GM21786 (cell line): ENCODE results near the gene DNM2.

Experiments used
- ATAC-seq: cut with Tn5 transposase; IDR thresholded peaks from one replicate; pipeline ENCODE4 v1.9.1; 2021; ENCODE audit not compliant: unreplicated experiment

DNM2 gene

DNA sequence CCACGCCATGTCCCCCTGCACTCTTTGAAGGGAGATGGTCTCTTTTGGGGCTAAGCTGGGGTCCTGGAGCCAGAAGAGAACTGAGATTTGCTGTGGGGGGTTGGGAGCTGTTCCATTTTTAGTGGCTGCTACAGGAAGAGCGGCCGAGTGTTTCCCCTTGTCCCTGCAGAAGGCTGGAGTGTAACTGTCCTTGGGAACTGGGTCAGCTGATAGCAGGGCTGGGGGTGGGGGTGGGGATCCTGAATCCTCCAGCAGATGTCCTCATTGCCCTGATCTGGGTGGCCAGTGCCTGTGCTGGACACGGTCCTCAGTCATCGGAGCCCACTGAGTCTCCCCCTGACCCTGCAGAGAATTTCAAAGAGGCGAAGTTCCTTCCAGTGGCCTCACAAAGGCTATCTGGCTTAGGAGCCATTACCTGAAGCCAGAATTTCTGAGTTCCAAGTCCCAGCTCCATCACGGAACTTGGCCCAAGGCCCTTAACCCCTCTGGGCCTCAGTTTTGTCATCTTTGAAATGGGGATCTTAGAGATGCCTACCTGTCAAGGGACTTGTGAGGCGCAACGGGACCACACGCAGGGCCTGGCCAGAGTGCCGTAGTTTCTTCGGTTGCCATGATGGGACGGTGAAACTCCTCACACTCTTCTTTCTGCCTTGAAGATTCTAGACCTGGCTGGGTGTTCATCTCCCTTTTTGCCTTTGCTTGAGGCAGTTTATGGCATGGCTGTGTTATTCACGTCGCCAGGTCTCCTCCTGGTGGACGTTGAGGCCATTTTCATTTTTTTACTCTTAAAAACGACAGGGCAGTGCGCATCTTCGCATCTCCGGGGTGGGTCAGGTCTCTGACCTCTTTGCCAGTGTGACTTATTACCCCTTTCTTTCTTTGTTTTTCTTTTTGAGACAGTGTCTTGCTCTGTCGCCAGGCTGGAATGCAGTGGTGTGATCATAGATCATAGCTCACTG is 51.9 kb downstream of the DNM2 start:
- ATAC-seq = no peak

DNA sequence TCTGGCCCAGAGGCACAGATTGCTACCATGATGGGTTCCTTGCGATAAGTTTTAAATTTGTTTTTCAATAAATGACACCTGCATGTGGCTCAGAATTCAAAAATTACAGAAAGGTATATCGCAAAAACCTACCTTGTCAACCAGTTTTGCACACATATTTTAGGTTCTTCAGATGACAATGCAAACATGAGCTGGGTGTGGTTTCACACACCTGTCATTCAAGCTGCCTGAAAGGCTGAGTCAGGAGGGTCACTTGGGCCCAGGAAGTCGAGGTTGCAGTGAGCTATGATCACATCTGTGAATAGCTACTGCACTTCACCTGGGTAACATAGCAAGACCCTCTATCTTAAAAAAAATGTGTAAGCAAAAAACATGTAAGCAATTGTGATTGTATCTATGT is 56.1 kb downstream of the DNM2 start:
- no peak for ATAC-seq

DNA sequence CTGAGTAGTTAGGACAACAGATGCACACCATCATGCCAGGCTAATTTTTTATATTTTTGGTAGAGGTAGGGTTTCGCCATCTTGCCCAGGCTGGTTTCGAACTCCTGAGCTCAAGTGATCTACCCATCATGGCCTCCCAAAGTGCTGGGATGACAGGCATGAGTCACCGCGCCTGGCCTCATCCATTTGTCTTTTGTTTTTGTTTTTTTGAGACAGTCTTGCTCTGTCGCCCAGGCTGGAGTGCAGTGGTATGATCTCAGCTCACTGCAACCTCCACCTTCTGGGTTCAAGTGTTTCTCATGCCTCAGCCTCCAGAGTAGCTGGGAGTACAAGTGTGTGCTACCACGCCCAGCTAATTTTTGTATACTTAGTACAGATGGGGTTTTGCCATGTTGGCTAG is 57.0 kb downstream of the DNM2 start:
- no peak for ATAC-seq

DNA sequence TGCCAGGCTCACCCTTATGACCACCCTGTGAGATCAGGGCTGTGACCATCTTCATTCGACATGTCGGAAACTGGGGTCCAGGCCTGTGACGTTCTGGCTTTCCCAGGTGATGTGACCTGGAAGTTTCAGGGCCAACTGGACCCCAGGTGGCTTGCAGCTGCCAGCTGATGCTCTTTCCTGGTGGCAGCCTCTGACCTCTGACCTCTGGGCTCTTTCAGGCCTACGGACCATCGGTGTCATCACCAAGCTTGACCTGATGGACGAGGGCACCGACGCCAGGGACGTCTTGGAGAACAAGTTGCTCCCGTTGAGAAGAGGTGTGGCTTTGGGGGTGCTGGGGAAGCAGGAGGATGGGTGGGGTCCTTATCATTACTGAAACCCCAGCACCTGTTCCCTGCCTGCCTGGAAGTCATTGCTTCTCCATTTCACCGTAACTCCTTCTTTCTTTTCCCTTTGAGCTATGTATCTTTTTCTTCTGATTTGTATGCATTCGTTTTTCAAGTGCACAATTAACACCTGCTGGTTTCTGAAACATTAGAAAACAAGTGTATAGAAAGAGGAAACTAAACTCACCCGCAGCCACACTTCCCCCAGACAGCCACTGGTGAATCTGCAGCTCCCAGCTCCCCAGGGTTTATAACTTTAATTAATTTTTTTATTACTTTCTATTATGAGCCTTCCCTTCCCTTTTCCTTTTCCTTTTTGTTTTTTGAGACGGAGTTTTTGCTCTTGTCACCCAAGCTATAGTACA is 59.2 kb downstream of the DNM2 start:
- ATAC-seq = no peak

DNA sequence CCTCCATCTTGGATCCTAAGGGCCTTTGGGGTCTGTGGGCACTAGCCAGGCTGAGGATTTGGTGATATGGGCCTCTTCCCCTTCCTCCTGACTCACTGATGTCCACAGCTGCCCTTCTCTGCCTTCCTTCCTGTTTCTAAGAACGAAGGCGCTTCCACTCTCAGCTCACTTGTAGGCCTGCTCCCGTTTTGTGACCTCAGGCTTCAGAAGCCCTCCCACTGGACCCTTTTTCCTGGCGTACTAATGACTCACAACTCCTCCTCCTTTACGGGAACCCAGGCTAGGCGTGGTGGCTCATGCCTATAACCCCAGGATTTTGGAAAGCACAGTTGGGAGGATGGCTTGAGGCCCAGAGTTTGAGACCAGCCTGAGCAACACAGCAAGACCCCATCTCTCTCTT is 62.5 kb downstream of the DNM2 start:
- ATAC-seq = no peak

DNA sequence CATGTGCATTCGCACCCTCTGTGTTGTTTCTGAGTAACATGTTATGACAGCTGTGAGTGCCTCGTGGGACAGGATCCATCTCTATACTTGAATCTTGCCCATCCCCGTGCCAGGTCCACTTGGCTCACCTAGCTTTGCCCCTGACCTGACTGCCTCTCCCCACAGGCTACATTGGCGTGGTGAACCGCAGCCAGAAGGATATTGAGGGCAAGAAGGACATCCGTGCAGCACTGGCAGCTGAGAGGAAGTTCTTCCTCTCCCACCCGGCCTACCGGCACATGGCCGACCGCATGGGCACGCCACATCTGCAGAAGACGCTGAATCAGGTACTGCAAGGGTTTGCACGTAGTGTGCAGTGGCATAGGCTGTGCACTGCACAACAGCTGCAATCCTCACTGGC is 64.9 kb downstream of the DNM2 start:
- ATAC-seq = no peak

DNA sequence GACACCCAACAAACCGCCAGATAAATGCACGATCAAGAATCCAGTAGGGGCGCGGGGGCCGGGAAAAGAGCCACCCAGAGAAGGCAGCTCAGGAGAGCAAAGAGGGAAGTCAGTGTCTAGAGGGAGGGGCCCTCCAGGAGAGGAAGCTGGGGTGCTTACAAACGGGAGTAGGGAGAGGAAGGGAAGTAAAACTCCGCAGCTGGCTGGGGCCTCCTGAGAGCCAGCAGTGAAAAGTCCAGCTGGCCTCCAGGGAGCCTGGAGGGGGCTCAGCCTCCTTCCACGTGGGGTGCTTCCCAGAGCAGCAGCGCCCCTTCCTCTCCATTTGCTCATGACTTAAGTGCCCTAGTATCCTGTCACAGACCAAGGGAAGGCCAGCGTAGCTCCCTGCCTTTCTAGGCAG is 66.4 kb downstream of the DNM2 start:
- no peak for ATAC-seq

DNA sequence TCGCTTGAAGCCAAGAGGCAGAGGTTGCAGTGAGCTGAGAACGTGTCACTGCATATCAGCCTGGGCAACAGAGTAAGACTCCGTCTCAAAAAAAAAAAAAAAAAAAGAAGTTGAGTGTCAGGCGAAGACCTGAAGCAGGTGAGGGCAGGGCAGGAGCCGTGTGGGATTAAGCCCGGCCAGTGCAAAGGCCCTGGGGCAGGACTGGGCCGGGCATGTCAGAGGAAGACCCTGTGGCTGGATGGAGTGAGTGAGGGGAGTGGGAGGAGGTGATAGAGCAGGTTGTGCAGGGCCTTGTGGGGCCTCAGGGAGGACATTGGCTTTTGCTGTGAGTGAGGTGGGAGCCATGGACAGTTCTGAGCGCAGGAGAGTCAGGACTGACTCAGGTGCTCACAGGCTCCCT is 70.3 kb downstream of the DNM2 start:
- ATAC-seq = no peak

DNA sequence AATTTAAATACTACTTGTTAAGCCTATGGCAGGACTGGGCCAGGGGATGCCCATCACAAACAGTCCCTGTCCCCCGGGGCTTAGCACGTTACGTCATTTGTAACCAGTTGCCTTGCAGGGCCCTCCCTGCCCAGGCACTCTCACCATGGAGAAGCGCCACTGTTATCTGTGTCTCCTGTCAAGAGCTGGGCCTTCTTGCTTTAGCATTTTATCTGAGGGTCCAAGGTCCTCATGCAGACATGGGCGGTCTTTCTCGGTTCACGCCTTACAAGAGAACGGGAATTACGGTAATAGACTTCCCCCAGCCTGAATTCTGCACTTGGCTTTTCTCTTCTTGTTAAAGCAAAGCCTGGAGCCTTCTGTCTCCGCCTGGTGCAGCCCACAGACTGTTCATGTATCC is 72.0 kb downstream of the DNM2 start:
- no peak for ATAC-seq

DNA sequence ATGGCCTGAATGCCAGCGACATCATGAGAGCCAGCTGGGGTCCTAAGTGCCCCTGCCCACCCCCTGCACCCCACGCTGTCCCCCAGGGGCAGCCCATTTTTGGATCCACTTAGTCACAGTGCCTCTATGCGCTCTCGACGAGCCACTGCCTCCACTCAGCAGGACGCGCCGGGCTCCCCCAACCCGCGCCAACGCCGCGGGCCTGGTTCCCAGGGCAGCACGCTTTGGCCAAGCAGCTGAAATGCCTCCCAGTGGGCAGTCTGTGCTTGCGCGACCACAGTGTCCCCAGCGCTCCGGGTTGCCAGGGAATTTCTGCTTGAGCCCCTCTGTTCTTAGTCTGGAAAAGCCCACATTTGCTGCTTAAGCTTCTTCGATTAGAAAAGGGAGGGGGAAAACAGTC is 78.8 kb downstream of the DNM2 start:
- no peak for ATAC-seq

DNA sequence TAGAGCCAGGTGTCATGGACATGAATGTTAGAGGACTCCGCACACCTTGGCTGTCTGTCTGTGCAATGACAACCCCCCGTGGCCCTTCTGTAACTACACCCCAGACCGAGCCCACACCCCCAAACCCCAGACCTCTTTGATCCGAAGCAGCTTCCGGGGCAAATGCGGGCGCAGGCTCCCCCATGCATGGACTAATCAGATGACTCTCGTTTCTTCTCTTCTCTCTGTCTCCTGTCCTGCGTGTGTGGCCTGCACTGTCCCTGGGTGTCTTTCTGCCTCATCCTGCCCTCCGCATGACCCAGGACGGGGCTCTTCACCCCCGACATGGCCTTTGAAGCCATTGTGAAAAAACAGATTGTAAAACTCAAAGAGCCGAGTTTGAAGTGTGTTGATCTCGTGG is 79.2 kb downstream of the DNM2 start:
- no peak for ATAC-seq

DNA sequence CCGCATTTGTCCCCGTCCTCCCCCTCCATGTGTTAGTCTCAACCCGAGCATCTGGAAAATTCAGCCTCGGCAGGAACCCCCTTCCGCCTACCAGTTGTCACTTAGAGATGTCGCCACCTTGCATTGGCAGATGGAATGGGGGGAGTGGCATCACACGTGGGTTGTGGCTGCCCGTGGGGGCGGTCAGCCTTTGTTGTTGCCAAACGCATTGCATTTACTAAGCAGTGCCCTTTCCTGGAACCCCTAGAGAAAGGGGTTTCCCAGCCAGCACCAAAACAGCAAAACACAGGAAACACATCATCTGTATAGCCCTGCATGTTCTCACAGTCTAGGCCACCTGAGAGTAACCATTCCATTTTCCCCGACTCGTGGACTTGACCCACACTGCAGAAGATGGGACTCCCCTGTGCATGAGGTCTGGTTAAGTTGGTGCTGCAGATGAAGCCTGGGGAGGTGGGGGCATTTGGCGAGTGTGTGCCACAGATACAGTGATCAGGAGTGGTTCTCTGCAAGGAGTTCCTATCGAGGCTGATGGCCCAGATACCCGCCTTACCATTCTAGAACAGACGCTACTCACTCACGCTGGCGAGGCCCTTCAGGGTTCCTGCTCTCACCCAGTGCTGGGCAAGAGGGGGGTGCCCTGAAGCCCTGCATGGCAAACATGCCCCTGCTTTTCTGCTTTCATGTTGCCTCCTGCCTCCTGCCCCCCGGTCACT is 79.8 kb downstream of the DNM2 start:
- ATAC-seq = peak; percentile 53

DNA sequence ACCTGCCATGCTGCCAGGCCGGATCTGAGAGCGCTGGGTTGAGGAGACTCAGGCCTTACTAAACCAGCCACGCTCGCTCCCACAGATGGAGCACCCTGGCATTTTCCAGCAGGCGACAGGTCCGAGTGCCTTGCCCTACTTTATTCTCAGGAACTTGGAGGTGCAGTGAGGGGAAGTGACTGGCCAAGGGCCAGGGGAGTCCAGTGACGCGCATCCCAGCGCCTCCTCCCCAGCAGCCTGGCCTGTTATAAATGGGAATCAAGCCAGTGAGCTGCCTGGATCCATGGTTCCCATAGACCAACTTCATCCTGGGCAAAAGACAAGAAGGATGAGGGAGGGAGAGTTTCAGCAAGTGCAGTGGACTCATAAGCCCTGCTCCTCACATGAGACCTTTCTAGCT is 82.6 kb downstream of the DNM2 start:
- ATAC-seq = no peak

DNA sequence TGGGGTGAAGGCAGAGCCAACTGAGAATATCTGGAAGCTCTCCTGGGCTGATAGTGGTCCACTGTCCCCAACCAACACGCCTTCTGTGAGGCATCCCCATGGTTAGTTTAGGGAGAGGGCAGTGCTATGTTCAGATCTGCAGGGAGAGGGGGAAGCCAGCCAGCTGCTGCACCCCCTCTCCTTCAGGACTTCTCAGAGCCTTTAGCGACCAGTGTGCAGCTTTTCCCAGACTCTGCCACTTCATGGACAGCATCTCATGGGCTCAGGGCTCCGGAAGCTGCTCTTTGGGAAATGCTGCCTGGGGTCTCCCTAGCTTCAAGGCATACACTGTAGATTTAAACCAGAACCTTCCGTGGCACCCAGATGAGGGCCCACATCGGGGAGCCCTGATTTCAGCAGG is 84.6 kb downstream of the DNM2 start:
- ATAC-seq = no peak

DNA sequence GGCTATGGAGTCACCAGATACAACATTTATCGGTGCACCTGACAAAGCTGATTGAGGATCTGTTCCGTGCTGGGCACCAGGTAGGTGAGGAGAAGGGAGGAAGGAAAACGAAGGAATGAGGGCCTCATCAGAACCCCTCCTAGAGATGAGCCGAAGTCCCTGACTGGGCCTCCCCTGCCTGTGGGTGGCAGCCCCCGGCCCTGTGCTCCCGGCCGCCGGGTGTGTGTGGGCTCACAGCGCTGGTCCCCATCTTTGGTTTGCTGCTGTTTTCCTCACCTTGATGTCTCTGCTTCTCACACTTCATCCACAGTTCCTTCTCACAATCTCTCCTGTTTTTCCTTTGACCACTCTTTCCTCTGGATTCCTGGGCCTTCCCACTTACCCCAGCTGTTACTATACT is 85.4 kb downstream of the DNM2 start:
- ATAC-seq = no peak

DNA sequence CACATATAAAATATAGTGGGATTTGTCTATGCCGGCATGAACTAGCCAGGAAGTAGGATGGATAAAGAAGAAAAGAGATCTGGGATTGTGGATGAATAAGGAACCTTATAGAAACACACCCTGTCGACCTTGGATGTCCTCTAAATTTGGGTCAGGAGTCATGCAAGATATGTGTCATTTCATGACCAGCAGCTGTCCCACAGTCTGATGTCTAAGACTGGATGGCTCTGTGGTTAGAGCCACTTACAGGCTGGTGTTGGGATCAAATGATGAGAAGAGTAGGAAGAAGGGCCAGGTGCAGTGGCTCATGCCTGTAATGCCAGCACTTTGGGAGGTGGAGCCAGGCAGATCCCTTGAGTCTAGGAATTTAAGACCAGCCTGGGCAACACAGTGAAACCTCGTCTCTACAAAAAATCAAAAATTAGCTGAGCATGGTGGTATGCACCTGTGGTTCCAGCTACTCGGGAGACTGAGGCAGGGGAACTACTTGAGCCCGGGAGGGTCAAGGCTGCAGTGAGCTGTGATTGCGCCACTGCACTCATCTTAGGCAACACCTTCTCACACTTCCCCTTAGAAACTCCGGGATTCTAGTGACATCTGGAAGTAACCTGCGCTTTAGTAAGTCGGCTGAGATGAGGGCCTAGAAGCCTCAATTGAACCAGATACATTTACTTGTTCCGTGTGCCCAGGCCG is 87.3 kb downstream of the DNM2 start:
- no peak for ATAC-seq

DNA sequence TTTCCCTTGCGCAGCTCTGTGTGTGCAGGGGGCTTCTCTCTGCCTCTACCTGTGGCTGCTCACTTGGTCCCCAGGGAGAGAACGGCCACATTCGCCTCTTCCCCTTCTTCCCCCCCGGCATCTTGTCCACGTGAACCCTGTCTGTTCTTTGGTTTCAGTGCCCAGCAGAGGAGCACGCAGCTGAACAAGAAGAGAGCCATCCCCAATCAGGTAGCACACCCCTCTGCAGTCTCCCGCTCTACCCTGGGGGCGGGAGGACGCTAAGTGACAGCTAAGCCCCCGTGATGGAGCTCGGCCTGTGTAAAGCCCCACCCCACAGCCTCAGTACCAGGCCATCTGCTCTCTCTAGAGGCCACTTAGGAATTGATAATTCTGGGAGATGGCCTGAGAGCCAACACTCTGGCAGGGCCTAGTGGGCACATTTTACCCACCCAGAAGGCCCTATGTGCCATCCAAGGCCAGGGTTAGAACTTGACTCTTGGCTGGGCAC is 87.9 kb downstream of the DNM2 start:
- no peak for ATAC-seq

DNA sequence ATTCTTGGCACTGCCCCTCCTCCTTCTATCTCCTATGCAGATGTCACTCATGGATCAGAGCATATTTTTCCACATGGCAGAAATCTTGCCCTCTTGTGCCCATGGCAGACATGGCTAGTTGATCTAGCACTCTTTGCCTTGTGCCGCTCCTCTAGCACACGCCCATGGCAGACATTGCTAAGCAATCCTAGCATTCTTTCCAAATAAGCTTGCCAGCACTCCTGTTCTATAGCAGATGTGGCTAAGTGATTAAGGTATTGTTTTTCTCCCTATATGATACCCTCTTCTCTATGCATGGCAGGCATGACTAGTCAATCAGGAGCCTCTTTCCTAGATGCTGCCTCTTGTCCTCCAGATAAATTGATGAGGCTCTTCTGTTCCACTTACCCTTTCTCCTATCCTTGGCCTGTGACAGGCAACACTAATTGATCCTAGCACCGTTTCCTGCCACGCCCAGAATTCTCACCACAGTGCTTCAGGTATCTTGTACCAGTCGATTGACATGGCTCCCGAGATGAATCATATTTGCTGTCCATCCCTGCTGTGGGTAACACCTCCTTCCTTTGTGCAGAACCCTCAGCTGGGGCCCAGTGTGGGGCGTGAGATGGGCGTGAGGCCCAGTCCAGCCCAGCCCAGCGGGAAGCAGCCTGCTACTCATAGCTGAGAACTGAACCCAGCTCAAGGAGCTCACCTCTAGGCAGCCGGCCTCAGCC is 91.2 kb downstream of the DNM2 start:
- ATAC-seq = no peak

DNA sequence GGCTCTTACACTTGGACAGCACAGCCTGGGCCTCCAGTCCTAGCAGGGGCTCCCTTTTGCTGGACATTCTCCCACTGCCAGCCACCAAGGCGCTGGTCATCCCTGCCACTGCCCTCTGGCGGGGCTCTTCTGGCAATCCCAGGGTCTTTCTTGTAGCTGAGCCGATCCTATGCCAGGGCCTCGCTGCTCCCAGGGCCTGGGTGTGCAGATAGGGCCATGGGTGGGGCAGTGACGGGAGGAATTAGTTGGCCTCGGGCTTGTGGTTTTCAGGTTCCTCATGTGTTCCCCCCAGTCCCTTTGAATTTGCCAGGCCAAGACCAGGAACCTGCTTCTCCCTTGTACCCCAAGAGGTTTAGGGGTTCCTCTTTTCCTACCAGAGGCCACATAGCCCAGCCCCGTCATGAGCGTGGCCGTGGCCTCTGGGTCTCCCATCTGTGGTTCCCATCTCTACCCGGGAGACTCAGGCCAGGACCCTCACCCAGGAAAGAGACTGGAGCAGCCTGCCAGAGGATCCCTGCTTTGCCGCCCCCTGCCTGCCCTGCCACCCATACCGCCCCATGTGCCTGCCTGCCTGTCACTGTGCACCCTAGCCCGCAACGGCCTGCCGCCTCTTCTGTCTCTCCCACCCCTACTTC is 91.9 kb downstream of the DNM2 start:
- ATAC-seq = no peak
